ENCODE measurements around the gene PLPP4.

PLPP4 gene

GRCh38 chr10:120613180-120613579 is 156.2 kb downstream of the PLPP4 start:
- DNase-seq = no peak

- no peak for DNase-seq
Measured at GRCh38 chr10:120614680-120615079, 157.7 kb downstream of the PLPP4 start.

- no peak for DNase-seq
Measured at GRCh38 chr10:120616311-120616911, 159.4 kb downstream of the PLPP4 start.

GRCh38 chr10:120628197-120628596 is 171.2 kb downstream of the PLPP4 start:
- DNase-seq = no peak

GRCh38 chr10:120630266-120630665 is 173.2 kb downstream of the PLPP4 start:
- DNase-seq = no peak

GRCh38 chr10:120632047-120632446 is 175.0 kb downstream of the PLPP4 start:
- no peak for DNase-seq

GRCh38 chr10:120632942-120633341 is 175.9 kb downstream of the PLPP4 start:
- DNase-seq = no peak

GRCh38 chr10:120634659-120635058 is 177.6 kb downstream of the PLPP4 start:
- DNase-seq = no peak
